K562 (cell line): ENCODE results near the gene SLC27A4. TPM values are rescaled to one million over a fixed set of nuclear protein-coding genes. Genes with fewer than 3 reads are reported as not detected.

Experiments
- FOSL1 ChIP-seq: fragments of 200-800 bp; sonication (Bioruptor generic); conservative IDR thresholded peaks from 2 replicates; pipeline ENCODE4 v1.6.1; 2016; ENCODE audit warnings: missing genetic modification characterization, missing compliant biosample characterization
- GATA2 ChIP-seq: sonication (generic); formaldehyde crosslinking; IDR thresholded peaks from 2 replicates; pipeline ENCODE4 v1.4.0; 2020; ENCODE audit warnings: mild to moderate bottlenecking, missing genetic modification reagents
- HDAC2 ChIP-seq: fragments of 450-650 bp; IDR thresholded peaks from 2 replicates; pipeline ENCODE4 v1.6.1; 2016; ENCODE audit warnings: mild to moderate bottlenecking
- JUNB ChIP-seq: fragments of 450-650 bp; formaldehyde crosslinking; conservative IDR thresholded peaks from 2 replicates; pipeline ENCODE4 v1.4.0; 2020; ENCODE audit warnings: mild to moderate bottlenecking
- MAFG ChIP-seq: fragments of 450-650 bp; conservative IDR thresholded peaks from 2 replicates; pipeline ENCODE4 v1.6.1; 2016; ENCODE audit warnings: missing genetic modification characterization, missing compliant biosample characterization
- MCM2 ChIP-seq: fragments of 450-650 bp; IDR thresholded peaks from 2 replicates; pipeline ENCODE4 v1.6.1; 2017; ENCODE audit warnings: low read depth, mild to moderate bottlenecking
- NBN ChIP-seq: fragments of 450-650 bp; IDR thresholded peaks from 2 replicates; pipeline ENCODE4 v1.6.1; 2016; ENCODE audit warnings: low read depth, mild to moderate bottlenecking
- TEAD4 ChIP-seq, 2 experiments: sonication (generic) in 1 of 2; formaldehyde crosslinking in 1 of 2; IDR thresholded peaks; 2 replicates each; pipeline versions ENCODE4 v1.6.1 to v1.8.0; 2012 to 2022; ENCODE audit warnings: borderline replicate concordance in 1 of 2, inconsistent platforms in 1 of 2, low read length in 1 of 2, mild to moderate bottlenecking in 1 of 2, missing genetic modification reagents in 1 of 2
- YY1 ChIP-seq, 3 experiments: IDR thresholded peaks; 2 replicates each; pipeline ENCODE4 v1.6.1; 2011; ENCODE audit warnings: low read length in 2 of 3, mild to moderate bottlenecking in 2 of 3, moderate library complexity in 2 of 3, borderline replicate concordance in 1 of 3, control low read depth in 1 of 3, low read depth in 1 of 3; ENCODE audit not compliant: insufficient read depth in 3 of 3, insufficient replicate concordance in 2 of 3, control insufficient read depth in 1 of 3, insufficient read length in 1 of 3; ENCODE audit errors: extremely low read depth in 1 of 3
- ZBTB17 ChIP-seq: fragments of 450-650 bp; formaldehyde crosslinking; IDR thresholded peaks from 2 replicates; pipeline ENCODE4 v1.4.0; 2020; ENCODE audit warnings: mild to moderate bottlenecking
- ZNF165 ChIP-seq: fragments of 250-450 bp; sonication (Bioruptor Pico); IDR thresholded peaks from 2 replicates; pipeline ENCODE4 v1.4.0; 2020; ENCODE audit warnings: borderline replicate concordance
- polyA plus RNA-seq, 8 experiments: library from polyadenylated mRNA; depleted of rRNA in 4 of 8; stranded (reverse) in 5 of 8; unstranded in 3 of 8; fragments of >200 nt; fragmentation: Nextera tagmentation in 2 of 8; fragmentation: Illumina TruSeq in 1 of 8; extraction: Ambion mirVana in 2 of 8; extraction: Trizol in 1 of 8; gene quantifications; 2 replicates each; pipeline versions ENCODE4 v1.2.1 to v1.2.3, GENCODE V29; 2011 to 2014; ENCODE audit warnings: inconsistent platforms in 1 of 8, missing spikeins in 1 of 8
- total RNA-seq, 7 experiments: library from RNA; depleted of rRNA in 6 of 7; stranded (reverse); fragments of >200 nt in 6 of 7; fragmentation: Illumina TruSeq in 2 of 7; extraction: Trizol in 2 of 7; gene quantifications; 2 replicates each; pipeline versions ENCODE4 v1.2.1 to v1.2.3, GENCODE V29; 2011 to 2021; ENCODE audit warnings: low replicate concordance in 1 of 7
- TF ChIP-seq, protein P1 (sequence below): fragments of 200-800 bp; sonication (Bioruptor generic); IDR thresholded peaks from 2 replicates; pipeline ENCODE4 v1.6.1; 2017; ENCODE audit warnings: missing genetic modification characterization, missing compliant biosample characterization
- TF ChIP-seq, protein P2 (sequence below): fragments of 450-650 bp; IDR thresholded peaks from 2 replicates; pipeline ENCODE4 v1.6.1; 2016; ENCODE audit warnings: missing biosample characterization, missing genetic modification characterization
- TF ChIP-seq, protein P3 (sequence below): fragments of 450-650 bp; IDR thresholded peaks from 2 replicates; pipeline ENCODE4 v1.6.1; 2017; ENCODE audit warnings: mild to moderate bottlenecking, moderate library complexity
- TF ChIP-seq, protein P4 (sequence below): sonication (generic); formaldehyde crosslinking; IDR thresholded peaks from 2 replicates; pipeline ENCODE4 v1.8.1; 2023; ENCODE audit warnings: missing genetic modification reagents, mild to moderate bottlenecking, borderline replicate concordance

Gene SLC27A4
- total and polyA plus RNA-seq, 9 of the 15 experiments (the other 6 are each of a cell fraction or from before 2014, with no cell fraction given), result 0.25 to 35.7 (median 14.0) TPM

DNA sequence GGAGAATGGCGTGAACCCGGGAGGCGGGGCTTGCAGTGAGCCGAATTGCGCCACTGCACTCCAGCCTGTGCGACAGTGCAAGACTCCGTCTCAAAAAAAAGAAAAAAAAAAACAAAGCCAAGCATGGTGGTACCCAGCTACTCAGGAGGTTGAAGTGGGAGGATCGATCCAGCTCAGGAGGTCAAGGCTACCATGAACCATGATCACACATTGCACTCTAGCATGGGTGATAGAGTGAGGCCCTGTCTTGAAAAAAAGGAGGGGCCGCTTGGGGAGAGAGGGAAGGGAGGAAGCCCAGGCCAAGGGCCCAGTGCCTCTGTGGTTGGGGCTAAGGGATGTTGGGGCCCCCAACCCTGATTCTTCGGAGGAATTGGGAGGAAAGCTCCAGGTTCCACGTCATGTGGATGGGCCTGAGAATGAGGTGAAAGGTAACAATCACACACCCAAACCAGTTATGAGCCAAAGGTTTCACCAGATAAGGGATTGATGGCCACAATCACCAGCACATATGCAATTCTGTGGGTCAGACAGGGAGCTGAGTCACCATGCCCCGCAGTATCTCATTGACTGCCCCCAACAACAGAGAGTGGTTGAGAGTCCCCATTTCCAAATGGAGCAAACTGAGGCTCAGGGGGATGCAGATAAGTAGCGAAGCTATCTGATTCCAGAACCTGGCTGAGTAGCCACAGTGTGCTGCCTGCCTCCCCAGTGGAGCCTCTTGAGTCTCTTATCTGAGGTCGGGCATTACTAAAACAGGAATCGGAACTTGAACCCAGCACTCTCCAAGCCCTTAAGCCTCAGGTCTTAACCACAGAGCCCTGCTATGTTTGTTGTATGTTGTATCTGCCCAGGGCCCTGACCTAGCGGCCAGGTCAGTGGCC is 43.7 kb upstream of the SLC27A4 start (continued):
- TF ChIP-seq FOSL1 (tag) (peak; percentile 98), MCM2 (no peak), MAFG (tag) (no peak), GATA2 (no peak), TEAD4 (IDR thresholded peaks at IDR 0.05; ENCODE audit: low read length) (peak; percentile 91), TEAD4 (CRISPR knock-in tag; IDR thresholded peaks at IDR 0.05; ENCODE audit: borderline replicate concordance) (no peak), HDAC2 (no peak), NBN (no peak), ZNF165 (CRISPR knock-in tag) (peak; percentile 62; the same call in 1 of the 2 replicates), ZBTB17 (CRISPR knock-in tag) (peak; percentile 36), JUNB (CRISPR knock-in tag) (peak; percentile 52), YY1 (IDR thresholded peaks at IDR 0.05; ENCODE audit: borderline replicate concordance in 1 of 3, control insufficient read depth in 1 of 3, extremely low read depth in 1 of 3, insufficient read depth in 3 of 3, insufficient read length in 1 of 3, insufficient replicate concordance in 2 of 3, low read depth in 1 of 3, low read length in 2 of 3) (peak in 1 of 3 experiments; percentile 37)
- TF ChIP-seq, protein P1, sequence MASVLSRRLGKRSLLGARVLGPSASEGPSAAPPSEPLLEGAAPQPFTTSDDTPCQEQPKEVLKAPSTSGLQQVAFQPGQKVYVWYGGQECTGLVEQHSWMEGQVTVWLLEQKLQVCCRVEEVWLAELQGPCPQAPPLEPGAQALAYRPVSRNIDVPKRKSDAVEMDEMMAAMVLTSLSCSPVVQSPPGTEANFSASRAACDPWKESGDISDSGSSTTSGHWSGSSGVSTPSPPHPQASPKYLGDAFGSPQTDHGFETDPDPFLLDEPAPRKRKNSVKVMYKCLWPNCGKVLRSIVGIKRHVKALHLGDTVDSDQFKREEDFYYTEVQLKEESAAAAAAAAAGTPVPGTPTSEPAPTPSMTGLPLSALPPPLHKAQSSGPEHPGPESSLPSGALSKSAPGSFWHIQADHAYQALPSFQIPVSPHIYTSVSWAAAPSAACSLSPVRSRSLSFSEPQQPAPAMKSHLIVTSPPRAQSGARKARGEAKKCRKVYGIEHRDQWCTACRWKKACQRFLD, result peak; percentile 38; the same call in 1 of the 2 replicates
- TF ChIP-seq, protein P2, sequence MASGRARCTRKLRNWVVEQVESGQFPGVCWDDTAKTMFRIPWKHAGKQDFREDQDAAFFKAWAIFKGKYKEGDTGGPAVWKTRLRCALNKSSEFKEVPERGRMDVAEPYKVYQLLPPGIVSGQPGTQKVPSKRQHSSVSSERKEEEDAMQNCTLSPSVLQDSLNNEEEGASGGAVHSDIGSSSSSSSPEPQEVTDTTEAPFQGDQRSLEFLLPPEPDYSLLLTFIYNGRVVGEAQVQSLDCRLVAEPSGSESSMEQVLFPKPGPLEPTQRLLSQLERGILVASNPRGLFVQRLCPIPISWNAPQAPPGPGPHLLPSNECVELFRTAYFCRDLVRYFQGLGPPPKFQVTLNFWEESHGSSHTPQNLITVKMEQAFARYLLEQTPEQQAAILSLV (tag), result no peak
- TF ChIP-seq, protein P3, sequence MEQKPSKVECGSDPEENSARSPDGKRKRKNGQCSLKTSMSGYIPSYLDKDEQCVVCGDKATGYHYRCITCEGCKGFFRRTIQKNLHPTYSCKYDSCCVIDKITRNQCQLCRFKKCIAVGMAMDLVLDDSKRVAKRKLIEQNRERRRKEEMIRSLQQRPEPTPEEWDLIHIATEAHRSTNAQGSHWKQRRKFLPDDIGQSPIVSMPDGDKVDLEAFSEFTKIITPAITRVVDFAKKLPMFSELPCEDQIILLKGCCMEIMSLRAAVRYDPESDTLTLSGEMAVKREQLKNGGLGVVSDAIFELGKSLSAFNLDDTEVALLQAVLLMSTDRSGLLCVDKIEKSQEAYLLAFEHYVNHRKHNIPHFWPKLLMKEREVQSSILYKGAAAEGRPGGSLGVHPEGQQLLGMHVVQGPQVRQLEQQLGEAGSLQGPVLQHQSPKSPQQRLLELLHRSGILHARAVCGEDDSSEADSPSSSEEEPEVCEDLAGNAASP, result no peak
- TF ChIP-seq, protein P4, sequence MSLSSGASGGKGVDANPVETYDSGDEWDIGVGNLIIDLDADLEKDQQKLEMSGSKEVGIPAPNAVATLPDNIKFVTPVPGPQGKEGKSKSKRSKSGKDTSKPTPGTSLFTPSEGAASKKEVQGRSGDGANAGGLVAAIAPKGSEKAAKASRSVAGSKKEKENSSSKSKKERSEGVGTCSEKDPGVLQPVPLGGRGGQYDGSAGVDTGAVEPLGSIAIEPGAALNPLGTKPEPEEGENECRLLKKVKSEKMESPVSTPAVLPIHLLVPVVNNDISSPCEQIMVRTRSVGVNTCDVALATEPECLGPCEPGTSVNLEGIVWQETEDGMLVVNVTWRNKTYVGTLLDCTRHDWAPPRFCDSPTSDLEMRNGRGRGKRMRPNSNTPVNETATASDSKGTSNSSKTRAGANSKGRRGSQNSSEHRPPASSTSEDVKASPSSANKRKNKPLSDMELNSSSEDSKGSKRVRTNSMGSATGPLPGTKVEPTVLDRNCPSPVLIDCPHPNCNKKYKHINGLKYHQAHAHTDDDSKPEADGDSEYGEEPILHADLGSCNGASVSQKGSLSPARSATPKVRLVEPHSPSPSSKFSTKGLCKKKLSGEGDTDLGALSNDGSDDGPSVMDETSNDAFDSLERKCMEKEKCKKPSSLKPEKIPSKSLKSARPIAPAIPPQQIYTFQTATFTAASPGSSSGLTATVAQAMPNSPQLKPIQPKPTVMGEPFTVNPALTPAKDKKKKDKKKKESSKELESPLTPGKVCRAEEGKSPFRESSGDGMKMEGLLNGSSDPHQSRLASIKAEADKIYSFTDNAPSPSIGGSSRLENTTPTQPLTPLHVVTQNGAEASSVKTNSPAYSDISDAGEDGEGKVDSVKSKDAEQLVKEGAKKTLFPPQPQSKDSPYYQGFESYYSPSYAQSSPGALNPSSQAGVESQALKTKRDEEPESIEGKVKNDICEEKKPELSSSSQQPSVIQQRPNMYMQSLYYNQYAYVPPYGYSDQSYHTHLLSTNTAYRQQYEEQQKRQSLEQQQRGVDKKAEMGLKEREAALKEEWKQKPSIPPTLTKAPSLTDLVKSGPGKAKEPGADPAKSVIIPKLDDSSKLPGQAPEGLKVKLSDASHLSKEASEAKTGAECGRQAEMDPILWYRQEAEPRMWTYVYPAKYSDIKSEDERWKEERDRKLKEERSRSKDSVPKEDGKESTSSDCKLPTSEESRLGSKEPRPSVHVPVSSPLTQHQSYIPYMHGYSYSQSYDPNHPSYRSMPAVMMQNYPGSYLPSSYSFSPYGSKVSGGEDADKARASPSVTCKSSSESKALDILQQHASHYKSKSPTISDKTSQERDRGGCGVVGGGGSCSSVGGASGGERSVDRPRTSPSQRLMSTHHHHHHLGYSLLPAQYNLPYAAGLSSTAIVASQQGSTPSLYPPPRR (CRISPR knock-in tag), result no peak
